Measurements from ENCODE around the gene DYSF. TPM values are rescaled to one million over a fixed set of nuclear protein-coding genes. Genes with fewer than 3 reads are reported as not detected.

Gene DYSF
- total RNA-seq, 1 donor from 2014 or later = 4.2 TPM

- TF ChIP-seq CTCF (conservative IDR thresholded peaks at IDR 0.05) = no peak
- DNase-seq (ENCODE audit: extremely low spot score, unreplicated experiment) = no peak
- no peaks in the 10 kb centered on the region for H3K9me3 Mint-ChIP-seq
- no peaks in the 10 kb centered on the region for H3K36me3 Mint-ChIP-seq
- no peaks in the 10 kb centered on the region for H3K27me3 Mint-ChIP-seq
- no peaks in the 10 kb centered on the region for H3K4me1 Mint-ChIP-seq (ENCODE audit: unreplicated experiment)
- no peak overlapping the region for H3K4me3 Mint-ChIP-seq
- H3K27ac Mint-ChIP-seq = no peak overlapping the region
Observed at GRCh38 chr2:71570951-71571460, 117.6 kb downstream of the DYSF start.

DNA sequence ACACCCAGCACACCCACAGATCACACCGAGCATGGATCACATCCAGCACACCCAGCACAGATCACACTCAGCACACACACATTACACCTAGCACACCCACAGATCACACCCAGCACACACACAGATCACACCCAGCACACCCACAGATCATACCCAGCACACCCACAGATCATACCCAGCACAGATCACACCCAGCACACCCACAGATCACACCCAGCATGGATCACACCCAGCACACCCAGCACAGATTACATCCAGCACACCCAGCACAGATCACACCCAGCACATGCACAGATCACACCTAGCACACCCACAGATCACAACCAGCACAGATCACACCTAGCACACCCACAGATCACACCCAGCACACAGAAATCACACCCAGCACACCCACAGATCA, 118.6 kb downstream of the DYSF start:
- H3K4me1 Mint-ChIP-seq (ENCODE audit: unreplicated experiment) = no peaks in the 10 kb centered on the region
- no peak overlapping the region for H3K27ac Mint-ChIP-seq
- H3K4me3 Mint-ChIP-seq = no peak overlapping the region
- no peaks in the 10 kb centered on the region for H3K27me3 Mint-ChIP-seq
- TF ChIP-seq CTCF (conservative IDR thresholded peaks at IDR 0.05) = no peak
- H3K36me3 Mint-ChIP-seq = no peaks in the 10 kb centered on the region
- no peak for DNase-seq (ENCODE audit: extremely low spot score, unreplicated experiment)
- no peaks in the 10 kb centered on the region for H3K9me3 Mint-ChIP-seq

DNA sequence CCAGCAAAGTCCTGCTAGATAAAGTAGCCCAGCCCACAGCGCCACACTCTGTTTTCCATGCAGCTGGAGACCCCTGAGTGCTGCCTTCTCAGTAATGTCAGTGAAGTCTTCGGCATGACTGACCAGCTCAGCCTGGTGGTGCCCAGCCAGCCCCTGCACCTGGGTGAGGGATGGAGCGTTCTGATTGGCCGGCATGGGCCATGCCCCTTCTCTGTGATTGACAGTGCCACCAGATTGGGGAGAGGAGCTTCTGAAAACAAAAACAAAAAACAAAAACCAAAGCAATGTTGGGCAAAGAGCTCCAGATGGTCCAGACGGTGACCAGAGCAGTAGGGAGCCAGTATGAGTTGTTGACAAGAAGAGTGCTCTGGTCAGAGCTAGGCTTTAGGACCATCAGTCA, 122.6 kb downstream of the DYSF start:
- no peak overlapping the region for H3K4me3 Mint-ChIP-seq
- no peaks in the 10 kb centered on the region for H3K9me3 Mint-ChIP-seq
- TF ChIP-seq CTCF (conservative IDR thresholded peaks at IDR 0.05) = no peak
- H3K27me3 Mint-ChIP-seq = peaks cover 3% of the 10 kb centered on the region
- no peak for DNase-seq (ENCODE audit: extremely low spot score, unreplicated experiment)
- no peaks in the 10 kb centered on the region for H3K36me3 Mint-ChIP-seq
- H3K4me1 Mint-ChIP-seq (ENCODE audit: unreplicated experiment) = peaks cover 4% of the 10 kb centered on the region
- H3K27ac Mint-ChIP-seq = no peak overlapping the region

- no peak for TF ChIP-seq CTCF (conservative IDR thresholded peaks at IDR 0.05)
- no peaks in the 10 kb centered on the region for H3K36me3 Mint-ChIP-seq
- H3K4me1 Mint-ChIP-seq (ENCODE audit: unreplicated experiment) = peaks cover 4% of the 10 kb centered on the region
- no peak overlapping the region for H3K27ac Mint-ChIP-seq
- peaks cover 3% of the 10 kb centered on the region for H3K27me3 Mint-ChIP-seq
- H3K9me3 Mint-ChIP-seq = no peaks in the 10 kb centered on the region
- H3K4me3 Mint-ChIP-seq = no peak overlapping the region
- no peak for DNase-seq (ENCODE audit: extremely low spot score, unreplicated experiment)
Observed at GRCh38 chr2:71576541-71576940, 123.2 kb downstream of the DYSF start.

- no peak for TF ChIP-seq CTCF (conservative IDR thresholded peaks at IDR 0.05)
- Mint-ChIP-seq H3K9me3 (no peaks in the 10 kb centered on the region), H3K27ac (no peak overlapping the region), H3K27me3 (peaks cover 3% of the 10 kb centered on the region), H3K36me3 (no peaks in the 10 kb centered on the region), H3K4me1 (ENCODE audit: unreplicated experiment) (peaks cover 4% of the 10 kb centered on the region), H3K4me3 (no peak overlapping the region)
- DNase-seq (ENCODE audit: extremely low spot score, unreplicated experiment) = no peak
Observed at GRCh38 chr2:71577209-71577608, 123.8 kb downstream of the DYSF start.

Data from type B pancreatic cell (in vitro differentiated cells).